Uterus (tissue), 4 donors: Measurements from ENCODE around the gene DNTT. TPM values are rescaled to one million over a fixed set of nuclear protein-coding genes. Genes with fewer than 3 reads are reported as not detected.
"Not testable (repeated sequence)": the region's sequence is repeated elsewhere in the genome, so short reads cannot be mapped to it uniquely, and the experiment has no call there.

Source experiments
- DNase-seq, 2 donors: peaks; one replicate each; pipeline ENCODE4 v3.0.0-alpha.2; 2019 to 2020
- H3K27ac ChIP-seq, 2 donors: fragments of 200-600 bp; sonication (generic); 1 replicate in 1 of 2; 2 replicates in 1 of 2; pipeline ENCODE4 v1.5.1; 2016 to 2018
- H3K27me3 ChIP-seq, 2 donors: fragments of 200-600 bp; sonication (generic); one replicate each; pipeline ENCODE4 v1.5.1; 2018 to 2019; ENCODE audit warnings: control low read depth in 1 of 2
- H3K36me3 ChIP-seq, 2 donors: fragments of 200-600 bp; sonication (generic); one replicate each; pipeline ENCODE4 v1.5.1; 2019; ENCODE audit warnings: control low read depth in 1 of 2
- H3K4me1 ChIP-seq, 2 donors: fragments of 200-600 bp; sonication (generic); one replicate each; pipeline ENCODE4 v1.5.1; 2018 to 2019; ENCODE audit warnings: control low read depth in 1 of 2
- H3K4me3 ChIP-seq, 2 donors: fragments of 200-600 bp; sonication (generic); 1 replicate in 1 of 2; 2 replicates in 1 of 2; pipeline ENCODE4 v1.5.1; 2018 to 2019; ENCODE audit warnings: mild to moderate bottlenecking in 1 of 2
- H3K9me3 ChIP-seq, 2 donors: fragments of 200-600 bp; sonication (generic); one replicate each; pipeline ENCODE4 v1.5.1; 2019; ENCODE audit warnings: control low read depth in 1 of 2
- CTCF ChIP-seq, 4 experiments: fragments of 200-600 bp in 2 of 4; fragments of 450-650 bp in 2 of 4; sonication (generic) in 2 of 4; IDR thresholded peaks; one replicate each; pipeline ENCODE4 v1.5.1; 2016 to 2019; ENCODE audit warnings: antibody characterized with exemption in 4 of 4, mild to moderate bottlenecking in 2 of 4, moderate library complexity in 1 of 4
- POLR2A ChIP-seq, 2 donors: fragments of 450-650 bp; IDR thresholded peaks; one replicate each; pipeline ENCODE4 v1.6.1; 2016; ENCODE audit warnings: antibody characterized with exemption in 2 of 2, mild to moderate bottlenecking in 1 of 2, moderate library complexity in 1 of 2
- intact Hi-C: fragments of 100-400 bp; cut with DNase I; formaldehyde crosslinking; loops from one replicate; pipeline ENCODE4 v1.15.1; 2023; ENCODE audit warnings: low total_unique reads
- total RNA-seq, 4 donors: library from RNA; depleted of rRNA in 3 of 4; stranded (reverse); fragments of >200 nt in 3 of 4; gene quantifications; one replicate each; pipeline versions ENCODE4 v1.1.0 to v1.2.4, GENCODE V29; 2014 to 2023
- donor health status: DM: yes; HTN: yes; CAD: no.

The DNTT gene
- total RNA-seq, 4 donors from 2014 or later: 0.28 TPM; not detected in 3

DNA sequence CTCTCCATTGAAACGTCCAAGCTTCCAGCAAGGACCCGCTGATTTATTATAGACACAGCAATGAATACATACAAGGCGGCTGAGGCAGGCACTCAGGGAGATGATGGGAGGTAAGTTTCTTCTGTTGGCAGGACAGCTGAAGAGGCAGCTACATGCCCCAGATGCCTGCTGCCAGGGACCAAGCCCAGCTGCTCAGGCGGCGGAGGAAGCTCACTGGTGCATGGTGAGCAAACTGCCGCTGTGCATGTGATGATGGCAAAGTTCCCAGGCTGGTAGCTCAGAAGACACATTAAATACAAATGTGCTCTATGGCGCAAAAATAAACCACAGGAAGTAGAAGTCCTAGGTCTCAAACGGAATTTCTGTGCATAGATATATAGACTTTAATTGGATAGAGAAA, 2.3 kb downstream of the DNTT start:
- H3K27ac ChIP-seq: no peak overlapping the region
- intact Hi-C loops: no loop called here
- no peak overlapping the region for H3K4me3 ChIP-seq

GRCh38 chr10:96308854-96309253, 4.6 kb downstream of the DNTT start:
- H3K36me3 ChIP-seq, DNase-seq, H3K4me1 ChIP-seq, H3K9me3 ChIP-seq, intact Hi-C loops, H3K27me3 ChIP-seq, H3K4me3 ChIP-seq, H3K27ac ChIP-seq: not testable (repeated sequence)

More for the DNA sequence above, 2.3 kb downstream of the DNTT start:
- TF ChIP-seq POLR2A (IDR thresholded peaks at IDR 0.05) (no peak), CTCF (IDR thresholded peaks at IDR 0.05) (no peak)
- H3K4me1 ChIP-seq: no peaks in the 10 kb centered on the region
- H3K36me3 ChIP-seq: no peaks in the 10 kb centered on the region
- H3K27me3 ChIP-seq: no peaks in the 10 kb centered on the region
- H3K9me3 ChIP-seq: no peaks in the 10 kb centered on the region
- no peak for DNase-seq

GRCh38 chr10:96309628-96310320, 5.5 kb downstream of the DNTT start:
- Histone ChIP-seq H3K27ac (peak overlapping the region in 1 of 2 donors; percentile 43), H3K9me3 (no peaks in the 10 kb centered on the region), H3K27me3 (no peaks in the 10 kb centered on the region), H3K36me3 (no peaks in the 10 kb centered on the region), H3K4me1 (no peaks in the 10 kb centered on the region), H3K4me3 (no peak overlapping the region)
- no peak for DNase-seq
- no peak for TF ChIP-seq CTCF (IDR thresholded peaks at IDR 0.05)
- no peak for TF ChIP-seq POLR2A (IDR thresholded peaks at IDR 0.05)
- intact Hi-C loops: no loop called here

DNA sequence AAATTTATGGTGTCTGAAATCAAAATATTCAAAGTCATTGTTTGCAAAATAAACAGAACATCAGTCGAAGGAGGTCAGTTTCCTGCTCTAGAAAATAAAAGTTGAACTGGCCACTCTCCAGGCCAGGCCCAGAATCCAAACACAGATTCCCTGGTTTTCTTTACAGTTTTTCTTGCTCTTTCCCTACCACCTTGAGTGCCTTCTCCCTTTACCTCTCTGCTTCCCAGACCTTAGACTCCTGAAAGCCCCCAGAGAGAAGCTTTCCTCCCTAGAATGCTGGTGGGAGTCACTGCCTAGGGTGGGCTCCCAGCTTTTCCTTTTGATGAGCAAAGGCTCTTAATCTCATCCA, 6.1 kb downstream of the DNTT start:
- TF ChIP-seq CTCF (IDR thresholded peaks at IDR 0.05): no peak
- no peak for TF ChIP-seq POLR2A (IDR thresholded peaks at IDR 0.05)
- Histone ChIP-seq H3K36me3 (no peaks in the 10 kb centered on the region), H3K27me3 (no peaks in the 10 kb centered on the region), H3K4me1 (no peaks in the 10 kb centered on the region), H3K4me3 (no peak overlapping the region), H3K9me3 (no peaks in the 10 kb centered on the region), H3K27ac (peak overlapping the region in 1 of 2 donors; percentile 43)
- no peak for DNase-seq
- intact Hi-C loops: no loop called here

GRCh38 chr10:96311180-96311715, 7.0 kb downstream of the DNTT start:
- H3K27me3 ChIP-seq: no peaks in the 10 kb centered on the region
- TF ChIP-seq CTCF (IDR thresholded peaks at IDR 0.05) (no peak), POLR2A (IDR thresholded peaks at IDR 0.05) (no peak)
- DNase-seq: no peak
- H3K36me3 ChIP-seq: no peaks in the 10 kb centered on the region
- intact Hi-C loops: no loop called here
- no peaks in the 10 kb centered on the region for H3K4me1 ChIP-seq
- no peak overlapping the region for H3K27ac ChIP-seq
- no peaks in the 10 kb centered on the region for H3K9me3 ChIP-seq
- H3K4me3 ChIP-seq: no peak overlapping the region
